ENCODE data around the gene GNAS.

GNAS gene

DNA sequence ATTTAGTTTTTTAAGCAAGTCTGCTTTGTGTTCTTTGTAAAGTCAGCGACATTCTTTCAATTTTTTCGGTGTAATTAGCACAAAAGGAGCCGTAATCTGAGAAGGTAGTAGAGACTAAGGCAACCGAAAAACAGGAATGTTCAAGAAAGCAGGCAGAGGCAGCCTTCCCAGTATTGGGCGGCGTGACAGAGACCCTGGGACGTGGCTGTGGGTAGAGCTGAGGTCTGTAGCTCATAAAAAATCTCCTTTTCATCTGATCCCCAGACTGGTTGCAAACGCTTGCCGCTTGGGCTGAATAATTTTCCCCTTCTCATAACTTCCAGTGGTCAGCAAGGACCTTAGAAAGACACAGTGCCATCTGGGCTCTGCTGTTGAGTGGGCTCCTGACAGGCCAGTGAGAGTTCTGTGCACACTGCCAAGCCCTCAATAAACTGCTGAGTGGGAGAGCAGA, 30.8 kb downstream of the GNAS start:
- no peak for DNase-seq

DNA sequence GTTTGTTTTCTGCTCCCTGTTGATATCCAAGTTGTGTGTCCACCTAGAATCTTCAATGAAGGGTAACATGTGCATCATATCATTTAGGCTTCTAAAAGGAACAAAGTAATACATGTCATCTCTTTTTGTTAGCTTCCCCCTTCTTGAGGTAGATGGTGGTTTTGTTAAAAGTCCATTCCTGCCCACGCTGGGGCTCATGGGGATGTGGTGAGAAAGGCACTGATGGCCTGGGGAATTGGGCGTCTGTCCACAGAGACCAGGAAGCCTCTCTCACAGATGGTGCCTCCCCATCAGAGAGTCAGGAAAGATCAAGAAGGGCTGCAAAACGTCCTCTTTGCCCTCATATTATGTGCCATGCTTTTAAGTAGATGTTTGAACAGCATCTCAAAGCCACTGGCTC, 32.5 kb downstream of the GNAS start:
- DNase-seq: no peak

DNA sequence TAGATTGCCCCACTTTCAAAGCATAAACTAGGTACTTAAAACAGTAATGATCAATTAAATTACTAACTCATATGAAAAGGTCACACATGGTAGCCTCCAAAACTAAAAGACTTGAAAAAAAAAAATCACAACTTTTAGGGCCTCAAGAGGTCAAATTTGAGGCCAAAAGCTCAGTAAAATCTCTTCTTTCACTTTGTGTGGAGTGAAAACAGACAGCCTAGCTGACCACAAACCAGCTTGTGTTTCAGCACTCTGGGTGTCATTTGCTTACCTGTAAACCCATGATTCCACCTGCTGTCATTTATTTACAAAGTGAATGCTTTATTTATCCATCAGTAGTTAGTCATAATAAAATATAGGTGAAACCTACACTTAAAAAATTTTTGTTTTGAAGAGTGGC, 34.0 kb downstream of the GNAS start:
- DNase-seq: no peak

DNA sequence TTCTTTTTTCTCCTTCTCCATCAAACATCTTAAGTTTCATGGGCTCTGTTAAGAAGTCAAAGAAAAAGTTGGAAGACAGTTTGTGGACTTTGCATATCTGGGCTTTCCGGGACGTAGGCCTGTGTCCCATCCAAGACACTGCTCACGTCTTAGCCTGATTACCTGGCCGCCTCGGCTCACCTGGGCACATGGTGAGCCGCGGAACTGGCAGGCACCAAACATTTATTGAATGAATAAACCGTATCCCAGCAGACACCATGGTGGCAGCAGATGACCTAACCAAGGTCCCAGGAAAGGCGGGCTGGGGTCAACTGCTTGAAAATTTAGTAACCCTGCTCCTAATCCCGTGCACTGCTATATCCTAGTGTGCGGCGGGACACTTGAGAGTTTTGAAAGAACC, 35.6 kb downstream of the GNAS start:
- no peak for DNase-seq

DNA sequence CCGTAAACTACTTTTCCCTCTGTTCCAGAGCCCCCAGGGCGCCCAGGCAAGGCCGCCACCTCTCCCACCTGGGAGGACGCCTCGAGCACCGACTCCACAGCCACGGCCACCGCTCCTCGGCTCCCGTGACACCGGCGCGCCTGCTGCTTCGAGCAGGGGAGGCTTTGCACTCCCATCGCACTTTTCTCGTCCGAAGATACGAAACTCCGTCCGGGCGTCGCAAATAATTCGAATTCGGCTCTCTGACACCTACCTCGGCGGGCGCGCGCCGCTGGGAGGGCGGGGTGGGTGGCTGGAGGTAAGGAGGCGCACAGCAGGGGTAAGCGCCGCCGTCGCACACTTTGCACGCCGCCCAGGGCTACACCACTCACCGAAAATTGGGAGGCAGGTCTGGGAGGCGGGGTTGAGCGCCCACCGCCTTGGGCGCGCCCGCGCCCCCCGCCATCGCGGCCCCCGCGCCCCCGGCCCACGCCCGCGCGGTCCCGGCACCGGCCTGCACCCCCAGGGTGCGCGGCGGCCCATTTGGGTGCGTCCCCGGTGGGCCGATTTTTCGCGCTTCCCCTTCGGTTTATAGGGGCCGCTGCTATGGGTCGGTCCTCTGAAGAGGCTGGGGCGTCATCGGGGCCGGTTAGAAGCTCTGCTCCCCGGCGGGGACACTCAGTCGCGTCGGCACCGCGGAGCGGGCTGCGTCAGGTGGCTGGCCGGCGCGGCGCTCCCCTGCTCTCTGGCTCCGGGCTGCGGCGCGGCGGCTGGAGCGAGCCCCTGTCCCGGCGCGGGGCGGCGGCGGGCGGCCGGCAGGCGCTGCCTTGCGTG, 36.2 kb downstream of the GNAS start:
- peak; percentile 67 to 88 for DNase-seq

DNA sequence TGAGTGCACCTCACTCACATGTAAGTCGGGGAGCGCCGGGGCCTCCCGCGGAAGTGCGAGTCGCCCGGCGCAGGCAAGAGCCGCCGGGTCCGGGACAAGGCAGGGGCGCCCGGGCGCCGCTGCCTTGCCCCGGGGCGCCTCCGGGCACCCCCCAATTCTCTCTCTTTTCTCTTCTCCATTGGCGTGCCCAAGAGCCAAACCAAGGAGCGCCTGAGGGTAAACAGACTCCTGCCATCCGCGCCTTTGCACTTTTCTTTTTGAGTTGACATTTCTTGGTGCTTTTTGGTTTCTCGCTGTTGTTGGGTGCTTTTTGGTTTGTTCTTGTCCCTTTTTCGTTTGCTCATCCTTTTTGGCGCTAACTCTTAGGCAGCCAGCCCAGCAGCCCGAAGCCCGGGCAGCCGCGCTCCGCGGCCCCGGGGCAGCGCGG, 36.8 kb downstream of the GNAS start:
- peak in 1 of 2 experiments; percentile 60 for DNase-seq

DNA sequence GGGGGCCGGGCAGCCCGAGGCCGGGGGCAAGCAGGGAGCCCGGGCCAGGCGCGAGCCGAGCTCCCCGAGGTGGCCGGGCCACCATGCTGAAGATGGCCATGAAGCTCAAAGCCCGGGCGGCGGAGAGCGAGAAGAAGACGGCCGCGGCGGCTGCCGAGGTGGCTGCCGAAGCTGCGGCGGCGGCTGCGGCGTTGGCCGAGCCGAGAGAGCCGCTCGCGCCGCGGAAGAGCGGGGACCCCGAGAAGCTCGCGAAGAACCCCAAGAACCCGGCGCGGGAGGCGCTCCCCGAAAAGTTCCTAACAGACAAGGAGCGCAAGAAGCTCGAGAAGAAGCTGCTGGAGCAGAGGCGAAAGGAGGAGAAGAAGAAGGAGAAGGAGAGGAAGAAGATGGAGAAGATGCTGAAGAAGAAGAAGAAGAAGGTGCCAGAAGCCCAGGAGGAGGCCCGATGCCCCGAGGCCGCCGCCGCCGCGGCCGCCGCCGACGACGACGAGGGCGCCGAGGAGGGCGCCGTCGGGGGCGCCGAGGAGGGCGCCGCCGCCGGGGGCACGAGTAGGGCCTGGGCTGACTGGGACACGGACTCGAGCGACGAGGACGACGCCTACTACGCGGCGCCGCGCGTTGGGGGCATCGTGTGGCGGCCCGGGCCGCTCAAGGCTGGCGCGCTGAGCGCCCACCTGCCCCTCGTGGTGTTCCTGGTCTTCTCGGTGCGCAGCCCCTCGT, 37.4 kb downstream of the GNAS start:
- peak in 1 of 2 experiments; percentile 28 for DNase-seq

DNA sequence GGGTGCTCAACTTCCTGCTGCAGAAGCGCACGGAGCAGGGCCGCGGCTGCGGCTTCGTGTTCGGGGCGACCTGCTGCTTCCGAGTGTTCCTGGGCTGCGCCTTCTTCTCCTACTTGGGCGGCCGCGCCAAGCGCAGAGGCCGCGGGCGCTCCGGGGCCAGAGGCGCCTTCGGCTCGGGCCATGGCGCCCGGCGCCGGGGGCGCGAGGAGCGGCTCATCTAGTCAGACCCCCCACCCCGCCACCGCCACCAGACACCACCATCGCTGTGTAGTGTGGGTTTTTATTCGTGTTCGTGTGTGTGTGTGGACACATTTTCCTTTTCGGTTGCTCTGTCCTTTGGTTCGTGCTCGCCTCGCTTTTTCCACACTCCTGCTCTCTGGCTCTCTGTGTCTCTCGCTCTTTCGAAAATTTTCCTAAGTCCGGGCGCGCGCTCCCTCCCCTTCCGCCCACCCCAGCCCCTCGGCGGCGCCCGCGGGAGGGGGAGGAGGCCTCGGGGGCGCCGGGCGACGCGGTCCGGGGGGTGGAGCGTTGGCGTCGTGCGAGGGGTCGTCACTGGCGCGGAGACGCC, 38.1 kb downstream of the GNAS start:
- peak; percentile 65 to 79 for DNase-seq

DNA sequence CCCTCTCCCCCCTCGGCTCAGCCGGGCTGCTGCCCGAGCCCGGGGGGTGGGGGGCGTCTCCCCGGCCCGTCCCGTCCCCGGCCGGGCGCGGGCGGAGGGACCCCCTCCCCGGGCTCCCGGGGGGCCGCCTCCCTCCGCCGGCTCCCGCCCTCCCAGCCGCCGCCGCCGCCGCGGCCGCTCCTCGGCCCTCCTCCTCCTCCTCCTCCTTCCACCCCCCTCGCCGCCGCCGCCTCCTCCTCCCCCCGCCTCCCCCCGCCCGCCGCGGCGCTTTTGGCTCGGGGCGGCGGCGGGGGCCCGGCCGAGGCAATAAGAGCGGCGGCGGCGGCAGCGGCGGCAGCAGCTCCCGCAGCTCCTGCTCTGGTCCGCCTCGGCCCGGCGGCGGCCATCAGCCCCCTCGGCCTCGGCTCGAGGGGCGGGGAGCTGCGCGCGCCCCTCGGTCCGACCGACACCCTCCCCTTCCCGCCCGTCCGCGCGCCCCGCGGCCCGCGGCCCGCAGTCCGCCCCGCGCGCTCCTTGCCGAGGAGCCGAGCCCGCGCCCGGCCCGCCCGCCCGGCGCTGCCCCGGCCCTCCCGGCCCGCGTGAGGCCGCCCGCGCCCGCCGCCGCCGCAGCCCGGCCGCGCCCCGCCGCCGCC, 38.7 kb downstream of the GNAS start:
- DNase-seq: peak in 1 of 2 experiments; percentile 75

DNA sequence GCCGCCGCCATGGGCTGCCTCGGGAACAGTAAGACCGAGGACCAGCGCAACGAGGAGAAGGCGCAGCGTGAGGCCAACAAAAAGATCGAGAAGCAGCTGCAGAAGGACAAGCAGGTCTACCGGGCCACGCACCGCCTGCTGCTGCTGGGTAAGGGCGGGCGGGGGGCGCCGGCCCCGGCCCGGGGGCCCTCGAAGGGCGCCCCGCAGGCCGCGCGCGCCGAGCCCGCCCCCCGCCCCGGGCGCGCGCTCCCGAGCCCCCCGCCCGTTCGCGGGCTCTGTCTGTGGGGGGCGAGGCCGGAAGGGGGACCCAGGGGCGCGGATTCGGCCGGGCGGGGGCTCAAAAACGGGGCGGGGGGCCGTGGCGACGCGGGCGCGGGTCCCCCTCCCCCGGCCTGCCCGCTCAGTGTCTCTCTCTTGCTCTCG, 39.2 kb downstream of the GNAS start:
- DNase-seq: peak in 1 of 2 experiments; percentile 31

DNA sequence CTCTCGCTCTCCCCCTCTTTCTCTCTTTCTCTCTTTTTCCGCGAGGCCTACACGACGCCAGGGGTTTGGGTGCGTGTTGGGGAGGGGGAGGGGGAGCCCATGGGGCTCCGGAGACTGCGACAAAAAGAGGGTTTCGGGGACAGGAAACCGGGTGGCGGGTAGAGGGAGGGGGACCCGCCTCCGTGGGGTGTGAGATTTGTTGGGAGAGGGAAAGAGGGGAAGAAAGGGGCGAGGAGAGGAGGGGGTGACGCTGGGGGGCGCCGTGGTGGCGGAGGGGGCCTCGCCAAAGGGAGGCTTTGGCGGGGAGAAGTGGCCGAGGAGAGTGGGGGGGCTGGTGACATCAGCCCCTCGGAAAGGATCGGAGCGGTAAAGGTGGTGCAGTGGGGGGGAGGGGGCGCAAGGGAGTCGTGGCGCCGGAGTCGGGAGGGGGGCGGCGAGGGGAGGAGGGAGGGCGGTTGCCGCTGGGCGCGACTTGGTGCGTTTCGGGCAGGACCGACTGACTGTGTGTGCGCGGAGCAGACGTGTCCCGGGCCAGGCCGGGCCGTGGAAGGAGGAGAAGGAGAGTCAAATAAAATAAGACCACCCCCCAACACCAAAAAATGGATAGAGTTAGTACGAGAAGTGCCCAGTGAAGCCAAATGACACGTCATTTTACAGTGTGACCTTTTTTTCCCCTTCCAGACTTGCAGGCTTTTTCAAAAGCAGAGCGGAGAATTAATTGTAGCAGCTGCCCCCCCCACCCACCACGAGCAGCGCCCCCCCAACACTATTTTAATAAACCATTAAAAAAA, 39.8 kb downstream of the GNAS start:
- peak in 1 of 2 experiments; percentile 67 for DNase-seq

DNA sequence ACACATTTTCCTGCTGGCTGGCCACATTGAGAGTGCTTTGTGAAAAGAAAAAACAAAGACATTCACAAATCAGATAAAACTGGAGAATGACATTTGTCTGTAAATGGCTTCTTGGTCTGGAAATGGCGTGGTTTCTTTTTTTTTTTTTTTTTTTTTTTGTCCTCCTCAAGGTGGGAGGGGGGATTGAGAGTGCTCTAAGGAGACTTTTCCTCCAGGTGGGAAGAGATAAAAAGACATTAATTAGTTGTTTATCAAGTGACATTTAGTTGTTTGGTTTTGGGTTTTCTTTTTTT, 40.4 kb downstream of the GNAS start:
- DNase-seq: peak in 1 of 2 experiments; percentile 64

DNA sequence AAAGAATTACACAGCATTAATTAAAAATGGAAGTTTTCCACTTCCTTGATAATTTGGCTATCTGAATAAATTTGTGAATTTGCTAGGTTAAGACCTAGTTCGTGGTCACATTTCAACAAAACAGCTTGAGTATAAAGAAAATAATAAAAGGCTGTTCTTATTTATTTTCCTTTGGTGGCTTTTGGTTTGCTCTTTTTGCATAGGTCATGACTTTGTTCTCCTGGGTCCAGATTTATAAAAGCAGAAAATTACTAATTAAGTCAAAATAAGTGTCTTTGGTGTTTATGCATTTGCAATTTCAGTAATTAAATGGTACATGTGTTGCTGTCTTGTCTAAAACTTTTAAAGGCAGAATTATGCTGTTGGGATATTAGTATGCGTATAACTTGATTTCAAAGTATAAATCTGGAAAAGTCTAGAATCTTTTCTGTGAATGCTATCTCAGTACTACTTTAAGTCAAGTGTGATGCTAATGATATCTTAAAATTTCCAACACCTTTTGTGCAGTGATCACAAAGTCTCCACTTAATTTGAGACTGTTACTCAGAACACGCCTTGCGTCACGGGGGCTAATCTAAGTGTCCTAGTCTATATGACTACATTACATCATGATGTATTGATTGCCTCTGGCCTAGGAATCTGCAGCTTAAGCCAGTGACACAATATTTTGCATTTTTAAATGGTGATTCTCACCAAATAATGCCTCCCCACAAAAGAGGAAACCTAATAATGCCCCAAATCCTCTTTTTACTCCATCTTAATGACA, 41.0 kb downstream of the GNAS start:
- DNase-seq: no peak

DNA sequence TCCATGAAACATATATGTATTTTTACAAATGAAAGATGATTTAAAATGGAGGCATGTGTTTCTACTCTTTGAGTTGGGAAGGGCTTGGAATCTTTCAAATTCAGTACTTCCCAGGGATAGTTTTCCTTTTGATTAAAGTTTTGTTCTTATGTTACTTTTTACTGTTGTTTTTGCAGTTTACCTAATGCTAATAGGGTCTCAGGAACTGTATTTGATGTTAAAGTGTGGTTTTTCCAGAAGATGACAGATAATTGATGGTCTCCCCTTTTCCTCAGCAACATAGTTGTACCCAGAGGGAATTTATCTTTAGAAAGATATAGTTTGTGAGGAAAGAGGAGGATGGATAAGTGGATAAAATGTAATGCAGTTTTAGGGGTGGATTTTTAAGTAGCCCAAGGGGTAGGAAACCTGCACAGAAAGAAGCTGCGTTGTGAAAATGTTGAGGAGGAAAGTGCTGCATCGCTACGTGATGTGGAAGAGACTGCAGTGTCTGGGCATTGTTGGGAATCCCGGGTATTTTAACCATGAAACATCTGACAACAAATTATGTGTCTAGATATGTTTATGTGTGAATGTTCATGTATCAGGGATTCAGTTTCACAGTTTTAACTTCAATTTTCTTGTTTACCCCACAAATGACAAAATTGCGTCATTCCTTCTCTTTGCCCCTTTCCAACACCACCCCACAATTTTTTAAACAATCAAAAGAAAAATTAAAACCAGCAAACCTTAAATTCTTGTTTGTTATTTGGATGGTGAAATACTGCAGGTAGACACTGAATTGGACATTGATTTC, 42.3 kb downstream of the GNAS start:
- no peak for DNase-seq

DNA sequence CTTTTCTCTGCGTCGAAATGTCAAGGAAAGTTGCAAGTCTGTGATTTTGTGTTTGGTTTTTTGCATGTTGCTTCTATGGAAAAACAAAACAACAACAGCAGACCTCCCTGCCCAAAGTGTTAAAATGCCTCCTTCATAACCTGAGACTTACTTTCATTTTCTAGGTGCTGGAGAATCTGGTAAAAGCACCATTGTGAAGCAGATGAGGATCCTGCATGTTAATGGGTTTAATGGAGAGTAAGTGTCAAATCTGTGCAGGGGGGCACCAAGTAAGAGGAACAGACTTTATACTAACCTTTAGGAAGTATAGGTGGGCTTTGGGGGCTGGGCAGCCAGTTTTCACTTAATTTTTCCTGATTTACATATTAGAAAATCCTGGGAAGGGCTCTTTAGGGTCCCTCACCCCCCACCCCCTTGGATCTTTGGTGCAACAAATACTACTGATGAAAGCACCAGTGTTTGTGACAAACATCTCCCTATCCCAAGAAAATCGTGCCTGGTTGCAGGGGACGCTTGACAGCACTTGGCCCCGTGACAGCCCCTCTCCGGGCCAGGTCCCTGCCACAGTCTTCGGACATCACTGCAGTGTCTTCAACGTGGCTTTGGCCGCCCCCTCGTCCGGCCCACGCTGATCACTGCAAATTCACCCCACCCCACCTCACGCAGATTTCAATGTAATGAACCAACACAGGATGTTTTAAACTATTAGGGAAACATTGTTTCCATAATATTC, 43.1 kb downstream of the GNAS start:
- no peak for DNase-seq

DNA sequence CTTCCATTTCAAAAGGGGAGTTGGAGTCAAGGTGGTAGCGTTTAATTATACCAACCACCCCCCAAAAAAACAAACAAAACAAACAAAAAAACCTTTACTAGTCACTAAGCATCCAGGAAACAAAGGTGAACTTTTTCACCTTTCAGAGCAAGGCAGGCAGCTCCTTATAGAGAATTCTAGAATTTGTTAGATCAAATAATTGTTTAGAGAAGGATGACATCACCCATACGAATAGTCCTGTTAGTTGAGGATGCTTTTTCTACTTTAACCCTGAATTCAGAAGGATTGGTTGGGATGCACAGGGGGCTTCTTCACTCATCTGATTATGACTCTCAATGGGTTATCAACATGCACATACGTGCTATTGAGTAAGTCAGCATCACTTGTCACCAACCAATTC, 44.3 kb downstream of the GNAS start:
- no peak for DNase-seq

DNA sequence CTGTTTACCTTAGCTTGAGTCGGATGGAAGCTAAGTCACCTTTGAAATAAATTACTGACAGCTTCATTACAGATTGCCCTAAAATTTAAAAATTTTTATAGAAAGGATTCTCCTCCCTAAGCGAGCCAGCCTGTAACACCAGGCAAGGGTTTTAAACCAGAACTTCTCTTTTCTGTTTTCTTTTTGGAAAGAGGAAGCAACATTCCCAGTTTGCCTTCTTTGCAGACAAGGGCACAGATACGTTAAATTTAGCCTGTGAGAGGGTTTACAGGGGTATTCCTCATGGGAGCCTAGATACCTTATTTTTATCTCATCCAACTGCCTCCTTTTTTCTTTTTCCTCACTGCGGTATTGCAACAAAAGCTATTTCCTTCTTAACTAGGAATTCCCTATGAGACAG, 45.0 kb downstream of the GNAS start:
- DNase-seq: no peak

DNA sequence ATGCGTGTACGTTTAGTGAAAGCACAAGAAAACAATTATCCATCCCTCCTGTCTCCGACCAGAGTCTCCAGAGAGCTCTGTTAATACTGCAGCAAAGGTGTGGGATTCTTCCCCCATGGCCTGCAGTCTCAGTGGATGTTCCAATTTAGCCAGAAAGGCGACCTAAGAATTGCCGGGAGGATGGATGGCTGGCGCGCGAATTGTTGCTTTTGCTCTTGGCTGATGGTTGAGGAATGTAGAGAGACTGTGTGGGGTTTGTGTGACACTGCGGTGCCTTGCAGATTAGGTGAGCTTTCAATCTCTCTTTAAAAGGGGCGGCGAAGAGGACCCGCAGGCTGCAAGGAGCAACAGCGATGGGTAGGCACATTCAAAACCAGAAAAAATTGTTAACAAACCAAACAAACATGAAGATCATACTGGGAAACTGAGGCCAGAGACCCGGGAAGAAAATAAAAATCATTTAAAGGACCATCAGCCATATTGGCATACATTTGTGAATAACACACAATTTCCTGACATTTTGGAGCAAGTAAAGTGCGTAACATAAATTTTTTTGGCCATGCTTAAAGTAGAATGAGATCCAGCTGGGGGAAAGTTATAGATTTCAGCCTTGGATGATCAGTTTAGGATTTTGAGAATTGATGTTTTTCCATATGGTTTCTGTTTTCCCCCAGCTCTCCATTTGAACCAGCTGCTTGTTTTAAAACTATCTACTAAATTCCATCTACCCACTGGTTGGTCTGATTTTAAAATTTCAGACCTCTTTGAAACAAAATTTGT, 46.3 kb downstream of the GNAS start:
- no peak for DNase-seq

DNA sequence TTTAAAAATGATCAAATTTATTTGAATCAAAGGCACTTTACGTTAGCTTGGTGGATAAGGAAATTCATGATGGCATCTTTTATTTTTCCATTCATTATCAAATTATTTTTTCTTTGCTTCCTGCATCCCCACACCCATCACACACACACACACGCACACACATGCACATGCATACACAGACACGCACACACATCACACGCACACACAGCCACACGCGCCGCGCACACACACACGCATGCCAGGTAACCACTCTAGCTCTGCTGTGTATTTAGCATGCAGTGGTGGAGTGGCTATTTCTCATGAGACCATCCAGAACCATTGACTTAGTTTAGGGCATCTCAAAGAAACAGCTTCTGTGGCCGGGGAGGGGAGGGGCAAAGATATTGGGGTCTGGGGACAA, 47.0 kb downstream of the GNAS start:
- no peak for DNase-seq

DNA sequence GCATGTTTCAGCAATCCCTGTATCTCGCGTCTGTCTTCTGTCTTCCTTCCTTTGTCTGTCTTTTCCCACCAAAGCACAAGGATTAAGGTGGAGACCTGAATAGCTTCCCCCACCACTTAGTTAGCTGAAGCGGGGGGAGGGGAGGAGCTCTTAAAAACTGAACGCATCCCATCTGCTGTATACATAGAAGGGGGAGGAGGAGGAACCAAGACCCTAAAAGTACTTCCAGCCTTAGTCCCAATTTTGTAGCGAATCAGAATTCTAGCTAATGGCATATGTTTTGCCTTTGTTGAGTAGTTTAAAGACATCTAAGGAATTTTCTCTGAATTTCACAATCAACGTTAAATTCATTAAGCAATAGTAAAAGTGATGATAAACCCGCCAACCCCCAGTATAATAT, 47.9 kb downstream of the GNAS start:
- DNase-seq: no peak

Data from SW 1271 (cell line).